Measurements from ENCODE around the gene MEDAG. TPM values are rescaled to one million over a fixed set of nuclear protein-coding genes. Genes with fewer than 3 reads are reported as not detected.

MEDAG gene
- total RNA-seq, 1 experiment from 2014 or later, result not detected

DNA sequence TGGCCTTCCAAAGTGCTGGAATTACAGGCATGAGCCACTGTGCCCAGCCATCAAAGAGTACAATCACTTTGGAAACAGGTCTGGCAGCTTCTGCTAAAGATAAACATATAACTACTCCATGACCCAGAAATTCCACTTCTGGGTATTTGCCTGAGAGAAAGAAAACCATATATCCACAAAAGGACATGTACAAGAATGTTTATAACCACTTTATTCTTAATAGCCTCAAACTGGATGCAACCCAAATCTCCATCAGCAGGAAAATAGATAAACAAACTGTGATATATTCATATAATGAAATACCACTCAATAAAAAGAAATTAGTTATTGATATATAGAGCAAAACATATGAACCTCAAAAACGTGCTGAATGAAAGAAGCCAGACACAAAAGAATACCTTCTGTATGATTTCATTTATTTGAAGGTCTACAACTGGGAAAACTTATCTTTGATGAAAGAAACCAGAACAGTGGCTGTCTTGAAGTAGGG is 66.9 kb downstream of the MEDAG start:
- Histone ChIP-seq H3K27me3 (ENCODE audit: insufficient read depth, low read depth) (no peaks in the 10 kb centered on the region), H2AFZ (no peak overlapping the region), H3K9me2 (ENCODE audit: insufficient read depth) (no peaks in the 10 kb centered on the region), H3K79me2 (ENCODE audit: low read depth) (no peaks in the 10 kb centered on the region), H3K9me3 (ENCODE audit: insufficient read depth, low read depth) (no peaks in the 10 kb centered on the region), H3K4me1 (replicated peaks; ENCODE audit: insufficient read depth) (peaks cover 30% of the 10 kb centered on the region), H3K36me3 (ENCODE audit: low read depth) (no peaks in the 10 kb centered on the region), H3K4me3 (no peak overlapping the region), H3K27ac (peak overlapping the region; percentile 29; the same call in 1 of the 2 replicates), H4K20me1 (ENCODE audit: insufficient read depth) (no peaks in the 10 kb centered on the region), H3F3A (ENCODE audit: insufficient read depth, low read depth) (peaks cover 3% of the 10 kb centered on the region; the same call in 1 of the 2 replicates), H3K4me2 (peak overlapping the region; percentile 32)
- peak in 1 of 2 experiments; percentile 44 for DNase-seq
- TF ChIP-seq, protein P1, sequence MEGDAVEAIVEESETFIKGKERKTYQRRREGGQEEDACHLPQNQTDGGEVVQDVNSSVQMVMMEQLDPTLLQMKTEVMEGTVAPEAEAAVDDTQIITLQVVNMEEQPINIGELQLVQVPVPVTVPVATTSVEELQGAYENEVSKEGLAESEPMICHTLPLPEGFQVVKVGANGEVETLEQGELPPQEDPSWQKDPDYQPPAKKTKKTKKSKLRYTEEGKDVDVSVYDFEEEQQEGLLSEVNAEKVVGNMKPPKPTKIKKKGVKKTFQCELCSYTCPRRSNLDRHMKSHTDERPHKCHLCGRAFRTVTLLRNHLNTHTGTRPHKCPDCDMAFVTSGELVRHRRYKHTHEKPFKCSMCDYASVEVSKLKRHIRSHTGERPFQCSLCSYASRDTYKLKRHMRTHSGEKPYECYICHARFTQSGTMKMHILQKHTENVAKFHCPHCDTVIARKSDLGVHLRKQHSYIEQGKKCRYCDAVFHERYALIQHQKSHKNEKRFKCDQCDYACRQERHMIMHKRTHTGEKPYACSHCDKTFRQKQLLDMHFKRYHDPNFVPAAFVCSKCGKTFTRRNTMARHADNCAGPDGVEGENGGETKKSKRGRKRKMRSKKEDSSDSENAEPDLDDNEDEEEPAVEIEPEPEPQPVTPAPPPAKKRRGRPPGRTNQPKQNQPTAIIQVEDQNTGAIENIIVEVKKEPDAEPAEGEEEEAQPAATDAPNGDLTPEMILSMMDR (conservative IDR thresholded peaks at IDR 0.05), result no peak
- no TSS peak for BruUV-seq (replicated peaks)
- intact Hi-C loops (cut with micrococcal nuclease; ENCODE audit: unreplicated experiment), result no loop called here
- POLR2A ChIA-PET (ENCODE audit: unreplicated experiment), result no interaction called here
- CTCF ChIA-PET, result no interaction called here

DNA sequence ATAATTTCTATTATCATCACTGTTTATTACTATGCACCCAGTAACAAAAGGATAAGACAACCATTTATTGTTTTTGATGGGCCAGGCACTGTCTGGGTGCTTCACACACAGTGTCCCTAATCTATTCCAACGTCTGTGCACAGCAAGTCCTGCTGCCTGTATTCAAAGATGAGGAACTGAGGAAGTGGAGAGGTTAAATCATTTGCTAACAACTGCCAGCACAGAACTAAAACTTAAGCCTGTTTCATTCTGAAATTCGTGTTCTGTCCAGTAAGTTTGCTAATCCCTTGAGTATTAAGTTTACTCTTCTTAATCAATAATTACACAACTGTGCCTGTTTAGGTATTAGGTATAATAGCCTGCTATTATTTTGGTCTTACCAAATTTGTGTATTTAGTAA is 68.3 kb downstream of the MEDAG start:
- CTCF ChIA-PET, result no interaction called here

More for the DNA sequence above, 68.3 kb downstream of the MEDAG start:
- Histone ChIP-seq H4K20me1 (ENCODE audit: insufficient read depth) (no peaks in the 10 kb centered on the region), H3K27ac (no peak overlapping the region), H3K27me3 (ENCODE audit: insufficient read depth, low read depth) (no peaks in the 10 kb centered on the region), H3K9me2 (ENCODE audit: insufficient read depth) (no peaks in the 10 kb centered on the region), H2AFZ (no peak overlapping the region), H3K4me1 (replicated peaks; ENCODE audit: insufficient read depth) (peaks cover 35% of the 10 kb centered on the region), H3F3A (ENCODE audit: insufficient read depth, low read depth) (peaks cover 3% of the 10 kb centered on the region; the same call in 1 of the 2 replicates), H3K79me2 (ENCODE audit: low read depth) (no peaks in the 10 kb centered on the region), H3K9me3 (ENCODE audit: insufficient read depth, low read depth) (no peaks in the 10 kb centered on the region), H3K36me3 (ENCODE audit: low read depth) (no peaks in the 10 kb centered on the region), H3K4me2 (no peak overlapping the region), H3K4me3 (no peak overlapping the region)
- POLR2A ChIA-PET (ENCODE audit: unreplicated experiment), result no interaction called here
- intact Hi-C loops (cut with micrococcal nuclease; ENCODE audit: unreplicated experiment), result no loop called here
- TF ChIP-seq, protein P1 (conservative IDR thresholded peaks at IDR 0.05), result no peak
- TF ChIP-seq EZH2 (IDR thresholded peaks at IDR 0.05; ENCODE audit: low read depth), result no peak
- no peak for DNase-seq
- BruUV-seq (replicated peaks), result no TSS peak

Other genes starting within 250 kb of the MEDAG start
- not detected in 2 replicates for gene ALOX5AP, start 170.7 kb upstream of the MEDAG start, total RNA-seq (2021)
- gene TEX26, start 26.4 kb downstream of the MEDAG start, total RNA-seq (2021), result not detected in 2 replicates

All from PC-9 (cell line).